HFF-Myc (cell line): ENCODE data around the gene NDUFV2.

Experiments used
- DNase-seq: peaks from one replicate; pipeline ENCODE4 v3.0.0-alpha.2; 2011; ENCODE audit warnings: low read depth; ENCODE audit errors: extremely low read depth
- H3K4me3 ChIP-seq: replicated peaks from 2 replicates; pipeline ENCODE4 v1.5.1; 2011; ENCODE audit warnings: low read depth, mild to moderate bottlenecking, control low read depth, low read length
- CTCF ChIP-seq: IDR thresholded peaks from 2 replicates; pipeline ENCODE4 v1.5.1; 2012; ENCODE audit warnings: mild to moderate bottlenecking, low read depth, low read length, control low read depth; ENCODE audit errors: missing control alignments

NDUFV2 gene

GRCh38 chr18:9109523-9109922 lies 7.0 kb downstream of the NDUFV2 start:
- DNase-seq, result no peak
- H3K4me3 ChIP-seq, result no peak overlapping the region
- no peak for TF ChIP-seq CTCF

- TF ChIP-seq CTCF, result no peak
- no peak for DNase-seq
- H3K4me3 ChIP-seq, result no peak overlapping the region
Measured at GRCh38 chr18:9113468-9114149, 11.1 kb downstream of the NDUFV2 start.

- no peak for TF ChIP-seq CTCF
- no peak for DNase-seq
- H3K4me3 ChIP-seq, result no peak overlapping the region
Measured at GRCh38 chr18:9115984-9116383, 13.5 kb downstream of the NDUFV2 start.

- no peak overlapping the region for H3K4me3 ChIP-seq
- no peak for DNase-seq
- TF ChIP-seq CTCF, result no peak
Measured at GRCh38 chr18:9117980-9118841, 15.7 kb downstream of the NDUFV2 start.

- DNase-seq, result no peak
- H3K4me3 ChIP-seq, result no peak overlapping the region
- TF ChIP-seq CTCF, result no peak
Measured at GRCh38 chr18:9120796-9121195, 18.3 kb downstream of the NDUFV2 start.

GRCh38 chr18:9123520-9123919 lies 21.0 kb downstream of the NDUFV2 start:
- DNase-seq, result no peak
- no peak overlapping the region for H3K4me3 ChIP-seq
- no peak for TF ChIP-seq CTCF
